Measurements from ENCODE around the gene HELQ. TPM values are rescaled to one million over a fixed set of nuclear protein-coding genes. Genes with fewer than 3 reads are reported as not detected.

HELQ gene
- total RNA-seq, 2 donors from 2014 or later = 8.8 to 10.7 TPM

GRCh38 chr4:83360018-83360417 is 95.6 kb downstream of the HELQ start:
- no peak overlapping the region for H3K27ac ChIP-seq

GRCh38 chr4:83358410-83358809 is 97.2 kb downstream of the HELQ start:
- Histone ChIP-seq H3K4me1 (peaks cover 0 to 11% of the 10 kb centered on the region in 2 donors), H3K27ac (no peak overlapping the region), H3K4me3 (no peak overlapping the region), H3K27me3 (no peaks in the 10 kb centered on the region), H3K9me3 (peaks cover 0 to 9% of the 10 kb centered on the region in 2 donors), H3K36me3 (no peaks in the 10 kb centered on the region)
- no peak for DNase-seq (ENCODE audit: low spot score)
- TF ChIP-seq CTCF (IDR thresholded peaks at IDR 0.05) = no peak

More at GRCh38 chr4:83360018-83360417, 95.6 kb downstream of the HELQ start:
- H3K36me3 ChIP-seq = no peaks in the 10 kb centered on the region
- no peak for TF ChIP-seq CTCF (IDR thresholded peaks at IDR 0.05)
- H3K4me3 ChIP-seq = no peak overlapping the region
- DNase-seq (ENCODE audit: low spot score) = no peak
- H3K4me1 ChIP-seq = peaks cover 0 to 11% of the 10 kb centered on the region in 2 donors
- H3K9me3 ChIP-seq = no peaks in the 10 kb centered on the region
- H3K27me3 ChIP-seq = no peaks in the 10 kb centered on the region

Other genes with a start within 250 kb of the HELQ start
- gene COQ2, start 171.0 kb downstream of the HELQ start, total RNA-seq = 10 to 100 TPM; 12.0 to 15.1 TPM
- gene HPSE, start 121.0 kb downstream of the HELQ start, total RNA-seq = 1 to 10 TPM; 1.0 to 3.4 TPM
- gene MRPS18C, start 235 bp upstream of the HELQ start, total RNA-seq = 10 to 100 TPM; 23.9 to 28.8 TPM
- gene ABRAXAS1, start 29.3 kb upstream of the HELQ start, total RNA-seq = 1 to 10 TPM; 3.8 to 5.7 TPM
- 10 to 100 TPM; 27.7 to 32.5 TPM for gene GPAT3, start 80.3 kb upstream of the HELQ start, total RNA-seq